Mammary epithelial cell (primary cell): ENCODE results near the gene GPC5.

Experiments
- CTCF ChIP-seq, 2 donors: IDR thresholded peaks in 1 of 2; conservative IDR thresholded peaks in 1 of 2; 2 replicates each; pipeline ENCODE4 v1.5.1; 2011 to 2012; ENCODE audit warnings: inconsistent platforms in 2 of 2, low read length in 2 of 2, mild to moderate bottlenecking in 2 of 2, control low read depth in 1 of 2, low read depth in 1 of 2; ENCODE audit not compliant: insufficient read depth in 1 of 2; ENCODE audit errors: extremely low read depth in 1 of 2
- EZH2 ChIP-seq: IDR thresholded peaks from 2 replicates; pipeline ENCODE4 v1.6.1; 2012; ENCODE audit warnings: low read length, inconsistent platforms, borderline replicate concordance

- TF ChIP-seq EZH2 (no peak), CTCF (conservative IDR thresholded peaks at IDR 0.05 in 1 of 2, IDR thresholded peaks at IDR 0.05 in 1 of 2; ENCODE audit: extremely low read depth in 1 of 2, insufficient read depth in 1 of 2, low read depth in 1 of 2, low read length in 2 of 2) (no peak)
Measured at GRCh38 chr13:91948736-91949135, 550.3 kb downstream of the GPC5 start.
